ENCODE measurements around the gene DNPEP.

Gene DNPEP

GRCh38 chr2:219405451-219405850 is 17.7 kb upstream of the DNPEP start:
- no peaks in the 10 kb centered on the region for H3K36me3 Mint-ChIP-seq (ENCODE audit: low read depth)
- H3K27ac Mint-ChIP-seq, result peak overlapping the region; percentile 71 to 82 (median 78)
- H3K9me3 Mint-ChIP-seq, result no peaks in the 10 kb centered on the region
- peak overlapping the region in 1 of 3 experiments; percentile 17 for H3K4me3 Mint-ChIP-seq
- no peak for TF ChIP-seq CTCF (IDR thresholded peaks at IDR 0.05; ENCODE audit: unreplicated experiment in 3 of 3)
- H3K4me1 Mint-ChIP-seq, result peaks cover 83% of the 10 kb centered on the region
- H3K27me3 Mint-ChIP-seq (ENCODE audit: low read depth), result peaks cover 7% of the 10 kb centered on the region

GRCh38 chr2:219404954-219405353 is 17.2 kb upstream of the DNPEP start:
- Mint-ChIP-seq H3K4me3 (peak overlapping the region in 1 of 3 experiments; percentile 70), H3K36me3 (ENCODE audit: low read depth) (no peaks in the 10 kb centered on the region), H3K27me3 (ENCODE audit: low read depth) (peaks cover 7% of the 10 kb centered on the region), H3K9me3 (no peaks in the 10 kb centered on the region), H3K27ac (peak overlapping the region; percentile 71 to 82 (median 78)), H3K4me1 (peaks cover 85% of the 10 kb centered on the region)
- TF ChIP-seq CTCF (IDR thresholded peaks at IDR 0.05; ENCODE audit: unreplicated experiment in 3 of 3), result no peak

GRCh38 chr2:219404291-219404910 is 16.7 kb upstream of the DNPEP start:
- Mint-ChIP-seq H3K4me1 (peaks cover 81% of the 10 kb centered on the region), H3K9me3 (no peaks in the 10 kb centered on the region), H3K27me3 (ENCODE audit: low read depth) (peaks cover 7% of the 10 kb centered on the region), H3K4me3 (peak overlapping the region in 2 of 3 experiments; percentile 53 to 70), H3K27ac (peak overlapping the region; percentile 71 to 82 (median 78)), H3K36me3 (ENCODE audit: low read depth) (no peaks in the 10 kb centered on the region)
- no peak for TF ChIP-seq CTCF (IDR thresholded peaks at IDR 0.05; ENCODE audit: unreplicated experiment in 3 of 3)

- peaks cover 7% of the 10 kb centered on the region for H3K27me3 Mint-ChIP-seq (ENCODE audit: low read depth)
- no peaks in the 10 kb centered on the region for H3K36me3 Mint-ChIP-seq (ENCODE audit: low read depth)
Measured at GRCh38 chr2:219403861-219404260, 16.1 kb upstream of the DNPEP start.

GRCh38 chr2:219402665-219403515 is 15.2 kb upstream of the DNPEP start:
- Mint-ChIP-seq H3K27ac (peak overlapping the region in 2 of 3 experiments; percentile 71 to 78), H3K36me3 (ENCODE audit: low read depth) (no peaks in the 10 kb centered on the region), H3K4me3 (no peak overlapping the region), H3K4me1 (peaks cover 69% of the 10 kb centered on the region), H3K27me3 (ENCODE audit: low read depth) (peaks cover 3% of the 10 kb centered on the region), H3K9me3 (no peaks in the 10 kb centered on the region)
- peak; percentile 89 to 96 (median 91) for TF ChIP-seq CTCF (IDR thresholded peaks at IDR 0.05; ENCODE audit: unreplicated experiment in 3 of 3)

More at GRCh38 chr2:219403861-219404260, 16.1 kb upstream of the DNPEP start:
- peak overlapping the region; percentile 71 to 78 (median 72) for H3K27ac Mint-ChIP-seq
- no peak for TF ChIP-seq CTCF (IDR thresholded peaks at IDR 0.05; ENCODE audit: unreplicated experiment in 3 of 3)
- H3K4me1 Mint-ChIP-seq, result peaks cover 77% of the 10 kb centered on the region
- H3K4me3 Mint-ChIP-seq, result peak overlapping the region in 1 of 3 experiments; percentile 9
- H3K9me3 Mint-ChIP-seq, result no peaks in the 10 kb centered on the region
